MG63 (cell line): ENCODE measurements around the gene TMEM184A. TPM values are rescaled to one million over a fixed set of nuclear protein-coding genes. Genes with fewer than 3 reads are reported as not detected.

Experiments
- DNase-seq: peaks from one replicate; pipeline ENCODE4 v3.0.0-alpha.2; 2020
- H3K27me3 ChIP-seq: fragments of 250-450 bp; sonication (Bioruptor Pico); 2 replicates; pipeline ENCODE4 v1.5.1; 2020; ENCODE audit warnings: mild to moderate bottlenecking, moderate library complexity
- H3K36me3 ChIP-seq: fragments of 250-450 bp; sonication (Bioruptor Pico); 2 replicates; pipeline ENCODE4 v1.5.1; 2020; ENCODE audit warnings: mild to moderate bottlenecking, moderate library complexity
- H3K4me3 ChIP-seq: fragments of 250-450 bp; sonication (Bioruptor Pico); 2 replicates; pipeline ENCODE4 v1.5.1; 2020; ENCODE audit warnings: mild to moderate bottlenecking, moderate library complexity
- H3K9me3 ChIP-seq: fragments of 250-450 bp; sonication (Bioruptor Pico); 2 replicates; pipeline ENCODE4 v1.5.1; 2020; ENCODE audit warnings: mild to moderate bottlenecking, moderate library complexity
- total RNA-seq: library from RNA; depleted of rRNA; stranded (reverse); fragments of >200 nt; shearing (Covaris generic); gene quantifications from 2 replicates; pipeline ENCODE4 v1.2.3, GENCODE V29; 2014; ENCODE audit warnings: low replicate concordance

TMEM184A gene
- total RNA-seq, 1 experiment from 2014 or later, result not detected

DNA sequence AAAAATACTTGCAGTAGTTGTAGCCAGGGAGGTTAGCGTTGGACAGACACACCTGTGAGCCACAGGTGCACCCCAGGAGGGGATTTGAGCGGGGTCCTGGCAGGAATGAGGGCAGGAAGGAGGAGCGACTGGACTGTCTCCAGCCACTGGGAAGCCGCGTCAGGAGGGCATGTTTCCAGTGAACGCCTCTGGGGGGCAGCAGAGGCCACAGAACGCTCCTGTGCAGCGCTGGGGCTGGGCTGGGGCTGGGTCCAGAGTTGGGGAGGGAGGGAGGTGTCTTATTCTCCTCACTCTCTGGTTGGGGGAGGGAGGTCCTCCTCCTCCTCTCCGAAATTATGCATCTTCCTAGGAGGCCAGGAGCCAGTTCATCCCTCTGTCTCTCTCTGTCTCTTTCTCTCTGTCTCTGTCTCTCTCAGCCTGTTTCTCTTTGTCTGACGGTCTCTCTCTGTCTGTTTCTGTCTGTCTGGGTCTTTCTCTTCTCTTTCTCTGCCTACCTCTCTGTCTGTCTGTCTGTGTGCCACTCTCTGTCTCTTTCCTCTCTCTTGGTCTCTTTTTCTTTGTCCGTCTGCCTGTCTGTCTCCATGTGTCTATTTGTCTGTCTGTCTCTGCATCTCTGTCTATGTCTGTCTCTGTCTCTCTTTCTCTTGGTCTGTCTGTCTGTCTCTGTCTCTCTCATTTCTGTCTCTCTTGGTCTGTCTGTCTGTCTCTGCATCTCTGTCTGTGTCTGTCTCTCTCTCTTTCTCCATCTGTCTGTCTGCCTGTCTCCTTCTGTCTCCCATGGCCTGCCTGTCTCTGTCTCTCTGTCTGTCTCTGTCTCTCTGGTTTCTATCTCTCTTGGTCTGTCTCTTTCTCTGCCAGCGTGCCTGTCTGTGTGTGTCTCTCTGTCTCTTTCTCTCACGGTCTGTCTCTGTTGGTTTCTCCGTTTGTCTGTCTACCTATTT, 23.7 kb upstream of the TMEM184A start:
- H3K36me3 ChIP-seq, result no peaks in the 10 kb centered on the region
- no peaks in the 10 kb centered on the region for H3K27me3 ChIP-seq
- H3K9me3 ChIP-seq, result no peaks in the 10 kb centered on the region
- H3K4me3 ChIP-seq, result no peak overlapping the region
- peak; percentile 64 for DNase-seq

DNA sequence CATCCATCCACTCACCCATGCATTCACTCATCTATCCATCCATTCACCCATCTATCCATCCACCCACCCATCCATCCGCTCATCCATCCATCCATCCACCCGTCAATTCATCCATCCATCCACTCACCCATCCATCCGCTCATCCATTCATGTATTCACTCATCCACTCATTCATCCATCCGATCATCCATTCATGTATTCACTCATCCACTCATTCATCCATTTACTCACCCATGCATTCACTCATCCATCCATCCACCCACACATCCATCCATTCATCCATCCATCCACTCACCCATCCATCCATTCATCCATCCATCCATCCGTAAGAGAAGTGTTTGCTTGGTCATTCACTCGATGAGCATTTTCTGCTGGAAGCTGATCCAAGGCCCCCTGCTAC, 22.5 kb upstream of the TMEM184A start:
- Histone ChIP-seq H3K36me3 (no peaks in the 10 kb centered on the region), H3K27me3 (no peaks in the 10 kb centered on the region), H3K9me3 (no peaks in the 10 kb centered on the region), H3K4me3 (no peak overlapping the region)
- no peak for DNase-seq

DNA sequence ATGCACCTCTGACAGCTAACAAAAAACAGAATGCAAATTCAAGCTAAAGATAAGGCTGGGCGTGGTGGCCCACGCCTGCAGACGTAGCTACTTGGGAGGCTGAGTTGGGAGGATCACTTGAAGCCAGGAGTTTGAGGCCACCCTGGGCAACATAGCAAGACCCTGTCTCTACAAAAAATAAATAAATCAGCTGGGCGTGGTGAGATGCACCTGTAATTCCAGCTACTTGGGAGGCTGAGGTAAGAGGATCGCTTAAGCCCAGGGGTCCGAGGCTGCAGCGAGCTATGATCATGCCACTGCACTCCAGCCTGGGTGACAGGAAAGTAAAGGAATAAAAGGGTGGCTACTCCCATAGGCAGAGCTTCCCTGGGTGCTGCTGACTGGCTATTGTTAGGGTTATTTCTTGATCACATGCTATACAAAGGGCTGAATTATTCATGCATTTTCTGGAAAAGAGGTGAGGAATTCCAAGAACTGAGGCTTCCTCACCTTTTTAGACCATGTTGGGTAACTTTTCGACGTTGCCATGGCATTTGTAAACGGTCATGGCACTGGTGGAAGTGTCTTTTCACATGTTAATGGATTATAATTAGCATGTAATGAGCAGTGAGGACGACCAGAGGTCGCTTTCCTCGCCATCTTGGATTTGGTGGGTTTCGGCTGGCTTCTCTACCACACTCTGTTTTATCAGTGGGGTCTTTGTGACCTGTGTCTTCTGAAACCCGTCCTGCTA, 20.7 kb upstream of the TMEM184A start:
- no peak for DNase-seq
- Histone ChIP-seq H3K36me3 (no peaks in the 10 kb centered on the region), H3K9me3 (no peaks in the 10 kb centered on the region), H3K4me3 (no peak overlapping the region), H3K27me3 (no peaks in the 10 kb centered on the region)

DNA sequence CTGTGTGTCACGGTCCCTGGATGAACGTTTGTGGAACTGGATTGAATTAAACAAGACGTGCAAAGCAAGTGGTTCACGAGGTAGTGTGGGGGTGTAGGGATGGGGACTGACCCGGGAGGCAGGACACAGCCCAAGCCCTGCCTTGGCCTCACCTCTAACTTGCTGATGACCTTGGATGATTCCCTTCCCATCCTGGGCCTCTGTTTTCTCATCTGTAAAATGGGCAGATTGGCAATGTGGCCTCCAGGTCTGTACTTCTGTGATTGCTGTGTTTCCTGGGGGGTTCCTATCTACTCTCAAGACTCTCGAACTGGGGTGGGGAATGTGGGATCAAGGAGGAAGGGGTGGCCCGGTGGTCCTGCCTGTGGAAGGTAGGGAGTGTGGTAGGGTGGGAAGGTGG, 19.8 kb upstream of the TMEM184A start:
- H3K4me3 ChIP-seq, result no peak overlapping the region
- H3K9me3 ChIP-seq, result no peaks in the 10 kb centered on the region
- no peaks in the 10 kb centered on the region for H3K36me3 ChIP-seq
- DNase-seq, result no peak
- no peaks in the 10 kb centered on the region for H3K27me3 ChIP-seq

DNA sequence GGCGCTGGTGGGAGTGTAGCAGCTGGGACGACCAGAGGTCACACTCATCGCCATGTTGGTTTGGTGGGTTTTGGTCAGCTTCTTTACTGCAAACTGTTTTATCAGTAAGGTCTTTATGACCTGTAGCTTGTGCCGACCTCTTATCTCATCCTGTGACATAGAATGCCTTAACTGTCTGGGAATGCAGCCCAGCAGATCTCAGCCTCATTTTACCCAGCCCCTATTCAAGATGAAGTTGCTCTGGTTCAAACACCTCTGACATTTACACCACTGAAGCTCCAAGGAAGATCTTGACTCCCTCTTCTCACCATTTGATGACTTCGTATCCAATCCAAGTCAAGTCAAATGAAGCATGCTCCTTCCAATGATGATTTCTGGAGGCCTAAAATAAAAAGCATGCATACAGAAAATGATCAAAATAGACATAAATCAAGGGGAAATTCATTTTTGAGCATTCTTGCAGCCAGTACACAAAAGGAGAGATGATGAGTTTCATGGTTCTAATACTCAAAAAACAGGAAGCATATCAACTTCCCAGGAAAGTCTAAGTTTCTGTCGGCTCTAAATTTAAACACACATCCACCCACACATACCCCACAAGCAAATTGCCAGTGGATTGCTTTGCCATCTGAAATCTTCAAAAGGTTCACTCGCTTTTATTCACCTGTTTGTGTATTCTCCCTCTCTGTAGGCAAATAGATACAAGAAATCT, 16.3 kb upstream of the TMEM184A start:
- H3K36me3 ChIP-seq, result peaks cover 10% of the 10 kb centered on the region
- H3K9me3 ChIP-seq, result no peaks in the 10 kb centered on the region
- no peak for DNase-seq
- no peak overlapping the region for H3K4me3 ChIP-seq
- H3K27me3 ChIP-seq, result no peaks in the 10 kb centered on the region

DNA sequence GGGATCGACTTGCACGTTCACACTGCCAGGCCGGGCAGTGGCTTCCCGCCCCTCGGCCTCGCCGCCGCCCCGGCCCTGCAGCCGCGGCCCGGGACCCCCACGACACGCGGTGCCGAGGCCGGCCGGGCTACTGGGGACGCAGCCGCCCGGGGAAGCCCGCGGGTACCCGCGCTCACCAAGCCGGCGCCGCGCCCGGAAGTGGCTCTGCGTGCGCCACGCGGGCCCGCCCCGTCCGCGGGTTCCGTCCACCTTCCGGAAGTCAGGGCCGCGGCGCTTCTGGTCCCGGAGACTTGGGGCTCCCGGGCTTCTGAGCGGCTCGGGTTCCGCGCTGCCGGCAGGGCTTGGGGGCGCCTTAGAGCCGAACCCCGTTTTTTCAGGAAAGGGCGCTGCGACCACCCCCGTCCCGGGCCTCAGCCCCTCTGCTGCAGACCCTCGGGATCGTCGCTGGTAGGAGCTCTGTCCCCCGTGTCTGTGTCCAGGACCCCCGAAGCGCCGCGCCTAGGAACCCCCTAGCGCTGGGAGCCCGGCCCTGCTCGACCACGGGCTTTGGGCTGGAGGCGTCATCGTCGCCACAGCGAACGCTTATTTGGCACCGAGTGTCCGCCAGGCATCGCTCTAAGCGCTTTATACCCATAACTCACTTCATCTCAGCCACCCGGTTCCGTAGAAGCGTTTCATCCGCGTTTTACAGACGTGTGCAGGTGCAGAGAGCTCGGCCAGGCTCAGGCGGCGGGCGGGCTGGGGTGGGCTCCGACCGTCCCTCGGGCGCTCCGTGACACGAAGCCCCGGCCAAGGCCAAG, 14.0 kb upstream of the TMEM184A start, which contains the start of gene PSMG3:
TSS of gene PSMG3 (minus strand) at position 200 of the 800 bp plus-strand sequence. CDS start 693 bp downstream, outside the sequence.
- DNase-seq, result peak; percentile 93
- H3K36me3 ChIP-seq, result peaks cover 27% of the 10 kb centered on the region
- peak within 1 kb of the TSS; percentile 98 for H3K4me3 ChIP-seq
- no peaks in the 10 kb centered on the region for H3K27me3 ChIP-seq
- H3K9me3 ChIP-seq, result no peaks in the 10 kb centered on the region

DNA sequence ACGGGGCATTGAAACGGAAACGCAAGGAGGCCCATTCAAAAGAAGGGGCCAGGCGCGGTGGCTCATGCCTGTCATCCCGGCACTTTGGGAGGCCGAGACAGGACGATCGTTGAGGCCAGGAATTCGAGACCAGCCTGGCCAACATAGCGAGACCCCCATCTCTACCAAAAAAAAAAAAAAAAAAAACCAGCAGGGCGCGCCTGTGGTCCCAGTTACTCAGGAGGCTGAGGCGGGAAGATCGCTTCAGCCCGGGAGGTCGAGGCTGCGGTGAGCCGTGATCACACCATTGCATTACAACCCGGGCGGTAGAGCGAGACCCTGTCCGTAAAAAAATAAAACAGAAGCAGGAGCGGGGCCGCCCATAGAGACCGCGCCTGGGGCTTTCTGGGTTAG, 13.4 kb upstream of the TMEM184A start:
- H3K36me3 ChIP-seq, result peaks cover 27% of the 10 kb centered on the region
- H3K4me3 ChIP-seq, result peak overlapping the region; percentile 98
- no peaks in the 10 kb centered on the region for H3K27me3 ChIP-seq
- H3K9me3 ChIP-seq, result no peaks in the 10 kb centered on the region
- DNase-seq, result no peak

DNA sequence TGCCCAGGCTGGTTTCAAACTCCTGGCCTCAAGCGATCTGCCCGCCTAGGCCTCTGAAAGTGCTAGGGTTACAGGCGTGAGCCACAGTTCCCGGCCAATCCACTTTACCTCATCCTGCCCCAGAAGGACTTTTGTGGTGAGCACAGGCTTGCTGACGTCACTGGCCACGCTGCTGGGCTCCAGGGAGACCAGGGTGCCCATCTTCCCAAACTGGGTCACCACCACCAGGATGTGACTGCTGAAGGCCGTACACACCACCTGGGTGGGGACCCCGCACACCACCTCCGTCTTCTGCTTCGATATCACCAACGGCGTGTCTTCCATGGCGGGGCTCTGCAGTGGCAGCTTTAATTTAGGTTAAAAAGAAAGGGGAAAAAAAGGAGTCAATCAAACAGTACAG, 13.0 kb upstream of the TMEM184A start:
- Histone ChIP-seq H3K9me3 (no peaks in the 10 kb centered on the region), H3K4me3 (peak overlapping the region; percentile 98), H3K36me3 (peaks cover 27% of the 10 kb centered on the region), H3K27me3 (no peaks in the 10 kb centered on the region)
- DNase-seq, result peak; percentile 80

DNA sequence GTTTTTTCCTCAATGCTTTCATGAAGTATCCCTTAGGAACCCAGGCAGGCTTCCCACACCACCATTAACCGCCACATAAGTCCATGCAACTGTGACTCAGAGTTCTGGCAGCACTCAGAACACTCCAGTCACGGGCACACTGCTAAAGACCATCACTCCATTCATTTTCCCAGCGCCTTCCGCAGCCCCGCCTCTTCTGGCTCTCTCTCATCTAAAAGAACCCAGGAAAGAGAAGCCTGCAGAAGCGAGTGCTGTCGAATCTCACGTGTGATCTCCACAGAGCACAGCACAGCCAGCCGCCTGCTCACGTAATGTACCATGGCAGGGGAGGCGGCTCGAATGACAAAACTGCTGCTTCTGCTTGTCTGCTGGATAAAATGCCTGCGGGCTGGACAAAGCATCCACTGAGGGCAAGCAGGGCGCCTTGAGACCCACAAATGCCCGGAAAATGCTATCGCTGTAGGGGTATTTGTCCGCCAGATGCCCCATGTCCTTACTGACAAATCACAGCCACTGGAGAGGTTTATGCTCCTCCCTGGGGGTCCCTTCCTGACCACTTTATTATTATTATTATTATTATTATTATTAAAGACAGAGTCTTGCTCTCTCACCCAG, 12.0 kb upstream of the TMEM184A start:
- Histone ChIP-seq H3K4me3 (peak overlapping the region; percentile 98), H3K27me3 (no peaks in the 10 kb centered on the region)
- DNase-seq, result peak; percentile 93

DNA sequence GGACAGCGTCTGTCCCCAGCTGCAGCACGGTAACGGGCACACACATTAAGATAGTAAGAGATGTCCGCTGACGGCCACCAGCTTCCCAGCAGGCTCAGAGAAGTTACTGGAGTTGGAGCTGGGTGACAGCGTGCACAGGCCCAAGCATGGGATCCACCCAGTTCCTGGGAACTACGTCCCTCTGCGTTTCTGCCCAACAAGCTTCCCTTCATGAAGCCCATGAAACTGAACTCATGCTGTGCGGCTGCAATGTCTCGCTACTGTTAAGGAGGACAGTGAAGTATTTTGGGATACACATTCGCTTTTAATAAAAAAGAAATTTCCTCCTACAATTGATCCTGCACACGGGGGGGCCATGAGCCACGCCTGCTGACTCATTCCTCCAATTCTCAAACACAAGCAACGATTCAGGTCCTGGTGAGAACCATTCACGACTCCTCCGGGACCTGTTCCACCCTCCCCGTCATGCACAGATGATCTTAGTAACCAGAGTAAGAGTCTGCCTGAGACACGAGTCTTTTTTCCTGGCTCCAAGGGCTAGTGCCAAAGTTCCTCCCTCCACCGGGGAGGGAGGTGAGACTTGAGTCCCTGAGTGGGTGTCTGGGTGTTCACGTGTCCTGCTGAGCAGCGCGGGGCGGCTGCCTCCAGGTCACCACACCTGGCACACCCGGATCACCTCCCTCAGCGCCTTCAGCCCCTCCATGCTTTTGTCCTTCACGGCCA, 11.2 kb upstream of the TMEM184A start:
- peak; percentile 84 for DNase-seq
- peak overlapping the region; percentile 98 for H3K4me3 ChIP-seq
- no peaks in the 10 kb centered on the region for H3K9me3 ChIP-seq
- H3K36me3 ChIP-seq, result peaks cover 27% of the 10 kb centered on the region
- no peaks in the 10 kb centered on the region for H3K27me3 ChIP-seq

More for the DNA sequence above, 12.0 kb upstream of the TMEM184A start:
- Histone ChIP-seq H3K9me3 (no peaks in the 10 kb centered on the region), H3K36me3 (peaks cover 27% of the 10 kb centered on the region)

DNA sequence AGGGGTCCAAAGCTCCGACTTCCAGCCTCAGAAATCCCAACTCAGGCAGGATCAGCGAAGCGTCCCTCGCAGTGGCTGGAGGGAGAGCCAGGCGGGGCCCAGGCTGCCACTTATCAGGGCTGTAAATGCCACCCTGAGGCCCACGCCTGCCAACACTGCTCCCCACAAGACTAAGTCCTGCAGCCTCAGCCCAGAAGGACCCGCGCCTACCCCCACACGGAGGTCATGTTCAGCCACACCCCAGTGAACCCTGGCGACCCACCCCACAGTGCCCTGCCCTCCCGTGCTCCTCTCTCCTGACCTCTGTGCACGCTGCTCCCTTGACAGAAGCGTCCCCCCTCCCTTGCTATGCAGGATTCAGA, 10.7 kb upstream of the TMEM184A start:
- DNase-seq, result no peak
- Histone ChIP-seq H3K4me3 (no peak overlapping the region), H3K36me3 (peaks cover 27% of the 10 kb centered on the region), H3K27me3 (no peaks in the 10 kb centered on the region), H3K9me3 (no peaks in the 10 kb centered on the region)

DNA sequence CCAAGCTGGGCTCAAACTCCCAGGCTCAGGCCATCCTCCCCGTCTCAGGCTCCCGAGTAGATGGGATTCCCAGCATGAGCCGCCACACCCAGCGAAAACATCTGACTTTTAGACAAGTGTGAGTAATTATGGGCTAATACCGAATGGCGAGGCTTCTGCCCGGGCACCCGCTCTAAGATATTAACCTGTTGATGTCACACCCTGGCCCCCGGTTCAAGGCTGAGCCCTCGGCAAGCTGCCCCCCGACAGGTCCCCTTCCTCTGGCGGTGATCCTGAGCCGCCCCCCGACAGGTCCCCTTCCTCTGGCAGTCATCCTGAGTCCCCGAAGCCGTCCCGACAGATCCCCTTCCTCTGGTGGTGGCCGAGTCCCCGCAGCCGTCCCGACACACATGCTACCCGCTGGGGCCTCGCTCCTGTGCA, 8.6 kb upstream of the TMEM184A start:
- H3K27me3 ChIP-seq, result no peaks in the 10 kb centered on the region
- no peaks in the 10 kb centered on the region for H3K9me3 ChIP-seq
- H3K4me3 ChIP-seq, result no peak overlapping the region
- H3K36me3 ChIP-seq, result peaks cover 27% of the 10 kb centered on the region
- DNase-seq, result peak; percentile 32

DNA sequence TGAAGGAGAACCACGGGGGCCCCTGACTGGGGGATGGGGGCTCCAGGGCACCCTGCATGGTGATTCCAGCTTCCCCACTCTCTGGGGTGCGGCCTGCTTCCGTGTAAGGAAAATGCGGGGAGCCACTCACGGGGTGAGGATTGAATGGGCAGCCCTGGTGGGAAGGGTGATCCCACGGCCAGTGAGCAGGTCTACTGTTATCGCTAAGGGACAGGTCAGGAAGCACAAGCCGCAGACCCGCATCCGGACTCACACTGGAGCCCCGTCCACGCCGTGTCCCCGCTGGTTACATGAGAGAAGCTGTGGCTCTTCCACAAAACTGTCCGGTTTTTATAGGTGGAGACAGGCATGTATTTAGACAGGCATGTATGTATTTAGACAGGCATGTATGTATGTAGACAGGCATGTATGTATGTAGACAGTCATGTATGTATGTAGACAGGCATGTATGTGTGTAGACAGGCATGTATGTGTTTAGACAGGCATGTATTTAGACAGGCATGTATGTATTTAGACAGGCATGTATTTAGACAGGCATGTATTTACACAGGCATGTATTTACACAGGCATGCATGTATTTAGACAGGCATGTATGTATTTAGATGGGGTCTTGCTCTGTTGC, 8.1 kb upstream of the TMEM184A start:
- Histone ChIP-seq H3K9me3 (no peaks in the 10 kb centered on the region), H3K36me3 (peaks cover 27% of the 10 kb centered on the region), H3K27me3 (no peaks in the 10 kb centered on the region), H3K4me3 (no peak overlapping the region)
- no peak for DNase-seq

DNA sequence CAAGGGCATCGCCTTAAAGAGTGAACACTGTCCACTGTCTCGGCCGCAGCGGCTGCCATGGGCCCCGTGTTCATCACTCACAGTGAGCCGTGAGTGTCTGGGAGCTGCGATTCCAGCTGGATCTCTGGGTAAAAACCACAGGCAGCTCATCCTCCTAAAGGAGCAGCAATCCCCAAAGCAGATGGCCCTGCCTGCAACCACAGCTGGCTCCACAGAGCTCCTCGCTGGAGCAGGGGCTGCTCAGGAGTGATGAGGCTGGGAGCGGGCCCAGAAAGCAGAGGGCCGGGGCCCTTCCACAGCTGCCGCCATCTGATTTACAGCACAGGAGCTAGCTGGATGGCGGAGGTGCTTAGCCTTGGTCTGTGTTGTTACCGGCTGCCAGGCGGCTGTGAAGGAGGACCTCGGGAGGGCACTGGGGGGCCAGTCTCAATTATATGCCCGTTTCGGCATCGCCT, 6.6 kb upstream of the TMEM184A start:
- DNase-seq, result no peak
- H3K9me3 ChIP-seq, result no peaks in the 10 kb centered on the region
- no peak overlapping the region for H3K4me3 ChIP-seq

DNA sequence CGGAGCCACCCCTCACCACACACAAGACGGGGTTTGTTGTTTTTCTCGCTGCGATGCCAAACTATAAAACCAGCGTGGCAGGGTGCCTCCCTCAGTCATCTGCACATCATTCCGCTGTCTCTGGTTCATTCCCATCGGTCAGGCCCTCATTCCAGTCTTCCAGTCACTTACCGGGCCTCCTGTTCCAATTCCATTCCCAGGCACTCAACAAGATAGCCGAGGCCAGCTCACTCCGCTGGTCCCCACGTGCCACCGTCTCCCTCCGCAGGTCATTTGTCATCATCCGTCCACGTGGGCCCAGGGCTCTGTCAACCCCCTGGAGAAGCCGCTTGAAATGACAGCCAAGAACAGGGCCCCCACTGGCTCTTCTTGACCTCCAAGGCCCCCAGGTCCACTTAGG, 6.1 kb upstream of the TMEM184A start:
- Histone ChIP-seq H3K4me3 (no peak overlapping the region), H3K9me3 (no peaks in the 10 kb centered on the region), H3K36me3 (peaks cover 16% of the 10 kb centered on the region), H3K27me3 (no peaks in the 10 kb centered on the region)
- DNase-seq, result no peak

More for the DNA sequence above, 6.6 kb upstream of the TMEM184A start:
- peaks cover 21% of the 10 kb centered on the region for H3K36me3 ChIP-seq
- no peaks in the 10 kb centered on the region for H3K27me3 ChIP-seq
